HG03342 (cell line): Measurements from ENCODE around the gene FOXL2NB.

Experiments
- ATAC-seq: cut with Tn5 transposase; IDR thresholded peaks from one replicate; pipeline ENCODE4 v1.9.1; 2021; ENCODE audit warnings: mild to moderate bottlenecking, moderate library complexity; ENCODE audit not compliant: unreplicated experiment

FOXL2NB gene

DNA sequence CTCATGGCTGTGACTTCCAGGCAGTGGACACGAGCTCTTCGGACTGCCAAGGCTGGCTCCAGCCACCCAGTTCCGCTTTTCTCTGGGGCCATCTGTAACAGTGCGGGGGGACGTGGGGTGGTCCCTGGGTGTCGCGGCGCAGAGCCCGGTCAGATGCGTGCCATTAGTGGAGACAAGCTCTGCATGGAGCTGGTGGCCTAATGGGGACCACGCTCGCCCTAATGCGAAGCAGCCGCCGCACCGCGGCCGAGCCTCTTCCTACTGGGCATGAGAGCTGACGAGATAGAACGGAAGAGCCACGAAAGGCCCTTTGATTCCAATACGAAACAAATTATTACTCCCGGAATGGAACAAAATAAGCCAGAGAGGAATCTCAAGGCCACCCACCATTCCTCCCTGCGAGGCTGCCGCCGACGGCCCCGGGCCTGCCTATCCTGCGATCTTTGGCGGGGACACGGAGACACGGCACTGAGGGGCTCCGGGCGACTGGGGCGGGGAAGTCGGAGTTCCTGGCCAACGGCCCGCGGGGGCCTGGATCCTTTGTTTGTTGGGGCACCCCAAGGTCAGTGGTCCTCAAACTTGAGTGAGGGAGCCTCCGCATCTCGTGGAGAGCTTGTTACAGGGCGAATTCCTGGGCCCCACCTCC lies 18.2 kb upstream of the FOXL2NB start:
- ATAC-seq = no peak

DNA sequence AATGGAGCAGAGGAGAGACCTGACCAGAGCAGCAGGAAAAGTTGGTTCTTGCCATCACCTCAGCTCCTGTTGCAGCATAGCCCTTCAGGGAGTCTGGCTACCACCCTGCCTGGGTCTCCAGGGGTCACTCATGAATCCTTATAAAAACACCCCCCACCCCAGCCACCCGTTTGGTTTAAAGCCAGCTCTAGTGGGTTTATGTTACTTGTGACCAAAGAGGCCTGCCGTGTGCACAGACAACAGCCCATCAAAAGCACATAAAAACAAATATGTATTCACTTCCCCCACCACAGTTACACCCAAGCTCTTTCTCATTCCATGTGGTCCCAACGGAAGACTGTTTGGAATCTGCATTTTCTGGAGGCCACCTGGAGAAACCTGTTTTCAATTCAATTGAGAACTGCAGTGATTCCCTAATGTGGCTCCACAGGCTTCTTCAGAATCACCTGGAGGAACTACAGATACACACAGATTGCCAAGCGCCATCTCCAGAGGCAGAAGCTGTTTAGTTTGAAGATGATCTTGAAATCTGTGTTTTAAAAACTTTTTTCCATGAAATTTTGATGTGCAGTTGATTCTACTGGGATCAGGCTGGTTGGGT lies 13.8 kb upstream of the FOXL2NB start:
- ATAC-seq = no peak

DNA sequence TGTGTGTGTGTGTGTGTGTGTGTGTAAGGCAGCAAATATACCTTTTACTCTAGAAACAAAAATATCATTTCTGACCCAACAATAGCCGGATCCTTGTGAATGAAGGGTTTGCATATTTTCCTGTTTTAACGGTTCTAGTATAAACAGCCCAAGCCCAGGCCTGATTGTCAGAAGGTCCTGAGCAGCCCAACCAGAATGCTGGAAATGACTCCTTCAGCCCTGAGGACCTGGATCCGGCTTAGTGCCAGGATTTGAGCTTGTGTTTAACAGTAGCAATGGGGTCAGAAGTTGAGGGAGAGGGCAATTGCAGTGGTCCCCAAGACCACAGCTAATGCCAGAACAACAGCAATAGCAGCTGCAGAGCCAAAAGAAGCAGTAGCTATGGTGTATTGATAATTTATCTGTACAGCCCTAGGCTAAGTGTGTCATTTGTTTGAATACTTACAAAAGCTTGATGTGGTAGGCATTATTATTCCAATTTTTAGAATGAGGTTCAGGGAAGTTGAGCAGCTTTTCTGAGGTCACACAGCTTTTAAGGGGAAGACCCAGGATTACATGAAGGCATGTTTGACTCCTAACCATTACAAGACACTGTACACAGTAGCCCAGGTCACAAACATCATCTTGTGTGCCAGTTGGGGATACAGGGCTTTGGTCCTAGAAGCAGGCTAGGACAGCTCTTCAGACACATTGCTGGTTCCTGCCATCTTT lies 12.9 kb upstream of the FOXL2NB start:
- ATAC-seq = no peak

DNA sequence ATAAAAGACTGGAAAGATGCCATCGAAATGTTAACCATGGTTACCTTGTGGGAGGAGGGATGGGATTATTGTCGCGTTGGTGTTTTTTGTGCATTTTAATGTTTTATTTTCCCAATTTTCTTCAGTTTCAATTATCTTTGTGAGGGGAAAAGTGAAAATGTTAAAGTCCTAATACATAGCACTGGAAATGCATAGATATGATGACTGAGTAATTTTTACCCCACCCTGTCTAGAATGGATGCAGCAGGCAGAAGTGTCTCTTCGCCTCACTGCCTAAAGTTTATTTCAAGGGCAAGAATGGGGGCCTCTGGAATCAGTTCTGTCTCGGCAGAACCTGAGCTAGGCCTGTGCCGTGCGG lies 11.5 kb upstream of the FOXL2NB start:
- no peak for ATAC-seq

DNA sequence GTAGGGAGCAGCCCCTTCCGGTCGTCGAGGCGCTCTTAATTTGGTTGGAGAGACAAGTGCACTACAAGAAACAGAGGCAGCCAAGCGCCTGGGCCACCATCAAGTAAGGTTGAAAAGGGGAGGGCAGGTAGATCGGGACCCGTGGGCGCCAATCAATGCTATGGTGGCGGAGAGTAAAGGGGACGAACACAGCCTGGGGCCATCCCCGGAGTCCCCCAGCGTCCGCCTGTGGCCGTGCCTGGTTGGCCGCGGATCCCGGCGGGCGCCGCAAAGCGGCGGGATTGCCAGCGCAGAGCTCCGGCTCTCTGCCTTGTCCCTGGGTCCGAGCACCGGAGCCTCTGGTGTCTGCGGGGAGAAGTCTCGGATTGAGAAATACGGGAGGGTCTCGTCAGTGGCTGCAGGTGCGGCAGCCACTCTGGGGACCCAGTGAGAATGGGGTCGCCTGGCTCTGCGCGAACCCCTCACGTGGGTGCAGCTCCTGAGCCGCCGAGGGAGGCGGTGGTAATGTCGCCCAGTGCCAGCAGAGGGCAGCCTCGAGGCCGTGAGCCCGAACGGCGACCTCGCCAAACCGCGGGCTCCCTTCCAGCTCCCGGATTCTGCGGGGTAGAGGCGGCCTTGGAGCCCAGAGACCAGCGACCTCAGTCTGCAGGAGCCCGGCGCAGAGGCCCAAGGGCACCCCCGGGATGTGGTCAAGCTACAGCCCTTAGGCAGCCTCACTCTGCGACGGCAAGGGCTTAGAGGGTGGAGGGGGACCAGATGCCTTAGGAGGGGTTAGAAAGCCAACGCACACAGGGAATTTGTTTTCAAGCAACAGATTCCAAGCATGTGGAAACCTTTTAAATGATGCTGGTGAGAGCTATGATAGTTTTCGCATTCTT lies 10.9 kb upstream of the FOXL2NB start:
- peak; percentile 69 for ATAC-seq

DNA sequence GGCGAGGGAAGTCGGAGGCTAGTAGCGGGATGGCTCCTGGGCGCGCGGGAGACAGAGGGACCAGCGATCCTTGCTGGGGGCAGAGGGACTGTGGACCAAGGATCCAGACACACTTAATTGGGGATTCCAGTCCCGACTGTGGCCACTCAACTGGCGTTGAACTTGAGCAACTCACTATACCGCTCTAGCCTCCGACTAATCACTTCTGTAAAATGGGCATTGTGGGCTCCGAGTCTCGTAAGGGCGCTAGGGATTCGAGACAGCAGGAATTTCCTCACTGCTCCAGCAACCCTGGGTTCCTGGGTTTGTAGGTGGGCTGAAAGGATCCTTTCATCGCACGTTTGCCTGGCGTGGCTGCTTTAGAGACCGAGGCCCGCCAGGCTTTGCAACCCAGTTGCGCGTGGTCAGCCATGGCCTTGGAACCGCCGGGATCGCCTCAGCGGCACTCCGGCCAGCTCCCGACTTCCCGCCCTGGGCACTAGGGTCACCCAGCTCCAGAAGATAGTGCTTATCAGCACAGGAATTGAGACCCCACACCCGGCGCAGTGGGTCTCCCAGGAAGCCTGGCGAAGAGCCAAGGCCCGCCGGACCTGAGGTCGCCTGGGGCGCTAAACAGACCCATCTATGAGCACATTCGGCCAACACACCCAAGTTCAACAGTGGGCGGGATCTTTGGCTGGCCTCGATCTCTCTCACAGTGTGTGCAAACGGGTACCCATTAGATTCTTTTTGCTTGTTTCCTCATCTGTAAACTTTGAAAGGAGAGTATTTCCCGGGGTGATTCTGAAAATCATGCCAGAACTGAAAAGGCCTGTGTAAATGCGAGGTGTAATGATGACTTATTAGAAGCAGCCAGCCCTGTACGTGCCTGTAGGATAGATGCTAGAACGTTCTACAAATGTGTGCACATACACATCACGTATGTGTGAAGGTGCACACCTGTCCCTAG lies 10.0 kb upstream of the FOXL2NB start:
- ATAC-seq = no peak

DNA sequence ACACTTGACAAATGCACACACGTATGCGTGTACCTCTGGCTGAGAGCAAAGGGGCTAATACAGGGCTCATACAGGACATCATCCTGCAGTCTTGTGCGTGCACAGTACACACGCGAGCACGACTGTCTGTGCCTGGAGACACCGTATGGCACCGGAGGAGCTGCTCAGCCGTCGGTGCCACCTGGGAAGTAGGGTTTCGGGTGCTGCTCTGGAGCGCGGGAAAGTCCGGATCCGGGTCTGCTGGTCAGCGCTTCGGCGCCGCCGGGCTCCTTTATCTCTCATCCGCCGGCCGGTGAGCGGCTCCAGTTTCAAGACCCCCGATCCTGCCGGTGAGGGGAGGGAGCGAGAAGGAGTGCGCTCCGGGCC lies 9.3 kb upstream of the FOXL2NB start:
- ATAC-seq = no peak

DNA sequence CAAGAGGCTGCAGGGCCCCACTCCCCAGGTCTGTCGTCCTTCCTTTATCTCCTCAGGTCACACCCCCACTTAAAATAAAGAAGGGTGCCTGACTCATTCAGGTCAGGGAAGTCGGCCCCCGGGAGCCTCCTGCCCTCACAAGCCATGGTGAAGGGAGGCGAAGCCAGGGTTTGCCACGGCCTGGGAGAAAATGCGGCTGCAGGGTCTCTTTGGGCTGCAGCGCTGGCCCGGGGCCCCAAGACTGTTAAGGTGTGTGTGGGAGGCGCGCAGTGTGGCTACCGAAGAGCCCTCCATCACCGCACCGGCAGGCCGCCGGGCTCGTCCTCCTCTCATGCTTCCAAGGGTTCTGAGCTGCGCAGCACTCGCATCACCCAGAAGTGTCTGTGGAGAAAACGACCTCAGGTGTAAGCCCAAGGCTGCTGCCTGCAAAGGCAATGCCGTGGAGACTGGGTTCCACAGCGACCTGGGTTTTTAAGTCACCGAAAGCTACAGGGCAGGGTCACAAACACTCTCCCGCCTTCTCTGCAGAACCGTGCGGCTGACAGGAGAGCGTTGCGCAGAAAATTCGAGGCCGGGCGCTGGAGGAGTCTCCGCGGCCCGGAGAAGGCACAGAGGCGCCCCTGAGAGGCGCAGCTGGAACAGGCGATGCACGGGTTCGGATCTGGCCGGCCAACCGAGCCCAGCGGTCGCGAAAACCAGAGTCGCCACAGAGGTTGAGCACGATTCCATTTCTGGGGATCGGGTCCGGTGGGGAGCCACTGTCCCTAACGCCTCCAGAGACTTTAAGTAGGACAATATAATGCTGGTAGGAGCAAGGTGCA lies 8.8 kb upstream of the FOXL2NB start:
- ATAC-seq = no peak

DNA sequence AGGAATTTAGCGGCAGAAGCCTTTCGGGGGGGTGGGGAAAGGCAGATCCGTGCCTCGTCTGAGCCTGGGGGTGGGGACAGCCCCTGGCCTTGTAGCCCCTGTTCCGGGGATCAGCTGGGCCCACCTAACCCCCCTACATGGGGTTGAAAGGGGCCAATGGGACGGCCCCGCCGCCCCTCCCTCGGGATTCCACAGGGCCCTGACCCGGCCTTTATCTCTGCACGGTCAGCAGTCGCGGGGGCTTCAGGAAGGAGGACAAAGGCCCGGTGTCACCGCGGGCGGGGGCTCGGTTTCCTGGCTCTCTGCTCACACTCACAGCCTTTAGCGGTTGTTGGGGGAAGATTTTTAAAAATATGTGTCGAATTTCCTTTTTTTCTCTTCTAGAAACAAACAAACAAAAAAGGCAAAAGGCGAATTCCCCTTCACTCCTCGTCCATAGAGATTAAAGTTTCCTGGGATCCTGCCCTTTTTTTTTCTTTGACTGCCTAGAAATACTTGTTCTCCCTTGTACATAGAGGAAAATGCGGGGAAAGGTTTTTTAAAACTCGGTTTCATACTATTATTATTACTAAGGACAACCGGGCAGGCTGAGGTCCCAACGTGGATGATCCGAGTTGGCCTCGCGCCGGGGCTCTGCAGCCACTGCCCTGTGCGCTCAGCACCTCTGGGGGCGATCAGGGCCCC lies 8.0 kb upstream of the FOXL2NB start:
- ATAC-seq = no peak

DNA sequence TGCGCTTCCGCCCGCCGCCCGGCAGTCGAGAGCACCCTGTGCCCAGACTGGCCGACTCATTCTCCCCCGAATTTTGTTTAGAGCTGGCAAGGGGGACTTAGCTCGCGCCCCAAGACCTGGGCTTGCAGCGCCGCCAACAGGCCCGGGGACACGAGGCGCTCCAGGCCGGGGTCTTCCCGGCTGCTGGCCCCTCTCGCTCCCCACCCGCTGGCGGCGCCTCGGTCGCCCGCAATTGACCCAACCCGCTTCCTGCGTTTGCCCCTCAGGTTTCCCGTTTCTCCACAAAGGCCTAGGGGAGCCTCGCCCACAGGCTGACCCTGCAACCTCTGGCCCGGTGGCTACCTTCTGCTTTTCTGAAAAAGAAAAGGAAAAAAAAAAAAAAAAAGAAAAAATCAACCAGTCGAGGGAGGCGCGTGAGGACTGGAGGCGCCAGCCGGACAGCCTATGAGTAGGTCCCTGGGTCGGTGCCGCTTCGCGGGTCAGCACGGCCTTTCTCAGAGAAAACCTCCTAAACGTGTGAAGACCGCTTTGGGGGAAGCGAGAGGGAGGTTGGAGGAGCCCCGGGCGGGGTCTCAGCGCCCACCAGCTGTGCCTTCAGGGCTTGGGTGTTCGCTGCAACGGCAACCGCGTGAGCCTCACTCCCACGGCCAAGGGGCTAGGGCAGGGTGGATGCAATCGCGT lies 7.3 kb upstream of the FOXL2NB start:
- ATAC-seq = no peak

DNA sequence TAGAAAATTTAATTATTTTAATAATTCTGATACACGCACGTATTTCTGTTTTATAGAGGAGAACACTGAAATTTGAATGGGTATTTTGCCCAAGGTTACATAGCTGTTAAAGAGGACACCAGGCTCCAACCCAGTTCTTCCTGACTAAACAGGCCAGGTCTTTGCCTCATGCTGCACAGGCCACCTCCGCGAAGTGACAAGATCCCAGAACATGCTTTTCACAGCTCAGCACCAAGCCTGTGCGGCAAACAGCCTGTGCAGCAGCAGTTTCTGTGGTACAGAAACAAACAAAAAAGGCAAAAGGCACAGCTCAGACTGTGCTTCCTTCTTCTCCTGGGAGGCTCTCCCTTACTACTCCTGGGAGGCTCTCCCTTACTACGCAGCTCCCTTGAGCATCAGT lies 6.6 kb upstream of the FOXL2NB start:
- no peak for ATAC-seq

DNA sequence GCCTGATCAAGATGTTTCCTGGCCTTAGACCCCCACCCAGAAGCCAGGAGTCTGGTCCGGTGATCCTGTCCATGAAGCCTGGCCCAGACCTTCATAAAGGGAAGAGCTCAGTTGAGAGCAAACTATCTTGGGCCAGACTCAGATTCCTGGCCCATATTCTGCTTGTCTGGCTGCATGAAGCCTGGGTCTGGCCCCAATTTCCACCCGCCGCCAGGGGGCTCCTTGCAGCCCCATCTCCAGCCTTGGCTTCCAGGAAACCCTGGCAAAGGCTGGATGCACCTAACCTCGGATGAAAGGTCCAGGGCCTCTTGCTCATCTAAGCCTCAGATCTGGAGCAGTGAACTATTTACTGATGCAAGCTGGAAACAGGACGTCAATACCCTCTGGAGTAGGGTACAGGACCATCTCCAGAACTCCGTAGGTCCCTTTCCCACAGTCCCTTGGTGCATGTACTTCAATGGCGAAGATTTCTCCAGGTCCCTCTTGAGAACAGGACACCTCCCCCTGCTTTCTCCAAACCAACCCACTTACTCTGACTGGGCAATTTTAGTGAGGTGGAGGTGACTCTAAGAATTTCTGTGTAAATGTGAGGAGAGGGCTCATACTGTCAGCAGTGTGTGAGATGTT lies 5.6 kb upstream of the FOXL2NB start:
- no peak for ATAC-seq

DNA sequence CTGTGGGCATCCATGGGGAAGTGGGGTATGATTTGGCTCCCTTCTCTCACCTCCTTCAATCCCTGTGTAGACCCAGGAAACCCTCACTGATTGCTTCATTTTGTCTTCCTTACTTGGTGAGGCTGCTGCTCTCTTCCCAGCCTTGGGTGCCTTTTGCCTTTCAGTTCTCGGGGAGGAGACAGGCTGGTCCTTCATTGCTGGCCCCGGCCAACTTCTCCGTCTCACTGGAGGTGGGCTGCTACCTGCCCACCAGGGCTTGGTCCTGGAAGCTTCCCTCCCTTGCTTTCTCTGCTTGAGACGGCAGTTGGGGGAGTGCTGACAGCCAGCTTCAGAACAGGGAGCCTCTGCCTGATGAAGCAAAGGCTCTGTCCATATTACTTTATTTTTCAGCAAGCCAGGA lies 4.7 kb upstream of the FOXL2NB start:
- ATAC-seq = no peak

DNA sequence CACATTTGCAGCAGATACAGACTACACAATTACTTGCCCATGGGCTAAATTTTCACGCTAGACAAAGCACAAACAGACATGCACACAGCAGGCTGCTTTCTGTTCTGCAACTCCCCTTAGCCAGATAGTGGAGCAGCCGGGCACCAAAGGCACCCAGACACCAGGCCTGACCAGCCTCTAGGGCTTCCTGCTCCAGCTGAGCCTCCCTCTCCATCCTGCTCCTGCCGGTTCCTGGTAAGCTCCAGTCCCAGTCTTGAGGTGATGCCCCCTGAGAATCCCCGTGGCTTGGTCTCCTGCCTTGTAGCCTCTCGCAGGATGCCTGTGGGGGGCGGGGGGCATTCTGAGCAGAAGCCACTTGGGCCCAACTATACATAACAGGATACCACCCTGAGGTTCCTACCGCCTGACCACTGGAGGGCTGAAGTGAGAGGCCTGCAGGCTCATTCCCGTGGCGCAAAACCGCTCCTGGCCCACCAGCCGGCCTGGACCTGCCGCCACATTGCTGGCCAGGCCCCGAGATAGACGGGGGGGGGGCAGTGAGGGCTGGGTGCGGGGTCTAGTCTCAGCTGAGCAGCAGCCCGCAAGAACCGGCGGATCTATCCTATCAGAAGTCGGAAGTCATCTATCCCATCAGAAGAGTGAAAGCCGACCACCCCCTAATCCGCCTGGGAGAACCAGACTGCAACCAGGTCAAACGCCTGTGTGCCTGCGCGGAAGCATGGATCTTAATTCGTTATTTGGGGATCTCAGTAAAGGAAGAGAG lies 4.0 kb upstream of the FOXL2NB start:
- ATAC-seq = no peak

DNA sequence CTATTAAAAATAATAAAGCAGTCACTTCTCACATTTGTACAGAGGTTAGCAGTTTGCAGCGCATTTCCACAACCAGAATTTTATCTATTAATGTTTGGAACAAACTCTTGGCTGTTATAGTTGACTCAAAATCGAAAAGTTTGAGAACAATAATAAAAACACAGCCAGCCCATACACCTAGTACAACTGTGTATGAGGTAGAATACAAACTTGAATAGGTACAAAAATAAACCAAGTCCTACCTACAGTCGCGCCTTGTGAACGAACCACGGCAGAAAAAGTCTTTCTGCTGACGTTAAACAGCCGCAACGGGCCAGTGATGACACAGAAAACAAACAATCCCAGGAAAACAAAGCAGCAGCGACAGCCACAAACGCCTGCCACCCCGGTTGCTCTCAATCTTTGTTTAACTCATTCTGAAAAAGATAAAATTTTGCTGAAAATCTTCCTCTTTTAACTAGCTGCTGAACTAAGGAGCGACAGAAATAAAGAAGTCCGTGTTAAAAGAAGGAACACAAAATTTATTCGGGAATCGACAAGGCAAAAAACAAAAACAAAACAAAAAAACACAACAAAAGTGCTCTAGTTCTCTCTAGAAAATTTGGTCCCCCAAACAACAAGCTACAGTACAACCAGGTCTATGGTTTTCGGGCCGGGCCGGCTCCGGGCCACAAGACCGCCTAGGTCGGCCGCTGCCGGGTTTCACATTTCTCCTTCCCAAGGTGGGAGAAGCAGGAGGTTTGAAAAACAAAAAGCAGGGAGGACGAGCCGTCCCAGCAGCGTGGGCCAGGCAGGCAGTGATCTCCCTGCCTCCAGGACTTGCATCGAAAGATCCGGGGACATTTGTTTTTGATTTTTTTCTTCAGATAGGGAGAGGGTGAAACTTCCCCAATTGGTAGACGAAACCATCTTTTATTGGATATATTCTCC lies 3.0 kb upstream of the FOXL2NB start:
- no peak for ATAC-seq

DNA sequence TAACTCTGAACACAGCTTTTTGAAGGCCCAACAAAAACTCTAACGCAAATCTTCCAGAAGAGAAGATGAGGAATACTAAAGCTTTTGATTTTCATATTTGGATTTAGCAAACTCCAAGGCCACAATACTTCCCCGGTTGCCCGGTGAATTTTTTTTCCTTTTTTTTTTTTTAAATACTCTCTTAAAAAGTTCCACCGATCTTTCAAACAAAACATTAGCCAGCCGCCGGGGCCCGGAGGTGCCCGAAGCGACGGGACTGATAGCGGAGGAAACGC lies 2.4 kb upstream of the FOXL2NB start:
- no peak for ATAC-seq
